NOMO-1 treated with dmso at 0.1 percent for 144 hours (cell line): Measurements from ENCODE around the gene TMEM242.

ENCODE experiments used
- DNase-seq: peaks from one replicate; lab custom pipeline; 2025; ENCODE audit not compliant: unreplicated experiment; lab: John Stamatoyannopoulos, UW

TMEM242 gene

GRCh38 chr6:157272866-157273755 is 50.2 kb downstream of the TMEM242 start:
- no peak for DNase-seq

GRCh38 chr6:157272372-157272771 is 50.9 kb downstream of the TMEM242 start:
- DNase-seq, result no peak

GRCh38 chr6:157271911-157272310 is 51.4 kb downstream of the TMEM242 start:
- no peak for DNase-seq

GRCh38 chr6:157271441-157271840 is 51.9 kb downstream of the TMEM242 start:
- no peak for DNase-seq

- no peak for DNase-seq
These were observed 52.4 kb downstream of the TMEM242 start for GRCh38 chr6:157270916-157271315.

- DNase-seq, result no peak
These were observed 53.0 kb downstream of the TMEM242 start for GRCh38 chr6:157270308-157270707.

GRCh38 chr6:157269261-157269794 is 54.0 kb downstream of the TMEM242 start:
- DNase-seq, result no peak

- no peak for DNase-seq
These were observed 54.5 kb downstream of the TMEM242 start for GRCh38 chr6:157268835-157269234.

GRCh38 chr6:157268396-157268795 is 54.9 kb downstream of the TMEM242 start:
- no peak for DNase-seq

- DNase-seq, result no peak
These were observed 55.7 kb downstream of the TMEM242 start for GRCh38 chr6:157267654-157268053.

- DNase-seq, result no peak
These were observed 56.2 kb downstream of the TMEM242 start for GRCh38 chr6:157267109-157267611.

GRCh38 chr6:157266274-157267101 is 56.8 kb downstream of the TMEM242 start:
- no peak for DNase-seq

GRCh38 chr6:157265635-157266034 is 57.7 kb downstream of the TMEM242 start:
- DNase-seq, result no peak

GRCh38 chr6:157265186-157265585 is 58.1 kb downstream of the TMEM242 start:
- no peak for DNase-seq

GRCh38 chr6:157264701-157265100 is 58.6 kb downstream of the TMEM242 start:
- no peak for DNase-seq

- DNase-seq, result no peak
These were observed 59.4 kb downstream of the TMEM242 start for GRCh38 chr6:157263881-157264397.

- no peak for DNase-seq
These were observed 60.2 kb downstream of the TMEM242 start for GRCh38 chr6:157263146-157263545.

GRCh38 chr6:157261606-157262005 is 61.7 kb downstream of the TMEM242 start:
- DNase-seq, result no peak

GRCh38 chr6:157260735-157261410 is 62.4 kb downstream of the TMEM242 start:
- DNase-seq, result no peak

- no peak for DNase-seq
These were observed 63.9 kb downstream of the TMEM242 start for GRCh38 chr6:157259443-157259842.

GRCh38 chr6:157258878-157259277 is 64.4 kb downstream of the TMEM242 start:
- no peak for DNase-seq
